Adrenal gland (tissue), 5 donors: ENCODE data around the gene CALM1.

ENCODE experiments used
- POLR2A ChIP-seq, 2 donors: fragments of 450-650 bp; IDR thresholded peaks; one replicate each; pipeline ENCODE4 v1.6.1; 2017; ENCODE audit warnings: antibody characterized with exemption in 2 of 2, mild to moderate bottlenecking in 2 of 2, moderate library complexity in 1 of 2
- TF ChIP-seq, protein P1 (sequence below), 6 experiments: fragments of 450-650 bp in 4 of 6; fragments of 200-600 bp in 2 of 6; sonication (generic) in 1 of 6; IDR thresholded peaks; 1 replicate in 5 of 6; 2 replicates in 1 of 6; pipeline versions ENCODE4 v1.5.1 to v1.8.0; 2016 to 2021; ENCODE audit warnings: antibody characterized with exemption in 6 of 6, mild to moderate bottlenecking in 2 of 6, moderate library complexity in 1 of 6
- donor health status: DM: no; HTN: no; CAD: no.

DNA sequence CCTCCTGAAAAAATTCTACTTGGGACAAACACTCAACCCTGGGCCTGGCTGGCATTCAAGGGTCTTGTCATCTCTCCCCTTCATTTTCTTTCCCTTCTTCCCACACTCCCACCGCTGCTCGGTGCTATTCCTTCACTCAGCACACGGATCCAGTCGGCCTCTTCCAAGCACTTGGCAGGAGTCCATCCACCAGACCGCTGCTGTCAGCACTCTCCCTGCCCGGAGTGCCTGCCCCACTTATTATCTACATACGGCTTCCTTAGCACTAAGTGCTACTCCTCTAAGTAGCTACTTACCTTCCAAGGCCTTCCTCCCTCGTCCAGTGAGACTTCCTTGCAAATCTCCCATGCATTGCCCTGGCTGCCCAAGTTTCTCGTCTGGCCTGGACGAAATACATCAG is 29.8 kb downstream of the CALM1 start:
- TF ChIP-seq, protein P1, sequence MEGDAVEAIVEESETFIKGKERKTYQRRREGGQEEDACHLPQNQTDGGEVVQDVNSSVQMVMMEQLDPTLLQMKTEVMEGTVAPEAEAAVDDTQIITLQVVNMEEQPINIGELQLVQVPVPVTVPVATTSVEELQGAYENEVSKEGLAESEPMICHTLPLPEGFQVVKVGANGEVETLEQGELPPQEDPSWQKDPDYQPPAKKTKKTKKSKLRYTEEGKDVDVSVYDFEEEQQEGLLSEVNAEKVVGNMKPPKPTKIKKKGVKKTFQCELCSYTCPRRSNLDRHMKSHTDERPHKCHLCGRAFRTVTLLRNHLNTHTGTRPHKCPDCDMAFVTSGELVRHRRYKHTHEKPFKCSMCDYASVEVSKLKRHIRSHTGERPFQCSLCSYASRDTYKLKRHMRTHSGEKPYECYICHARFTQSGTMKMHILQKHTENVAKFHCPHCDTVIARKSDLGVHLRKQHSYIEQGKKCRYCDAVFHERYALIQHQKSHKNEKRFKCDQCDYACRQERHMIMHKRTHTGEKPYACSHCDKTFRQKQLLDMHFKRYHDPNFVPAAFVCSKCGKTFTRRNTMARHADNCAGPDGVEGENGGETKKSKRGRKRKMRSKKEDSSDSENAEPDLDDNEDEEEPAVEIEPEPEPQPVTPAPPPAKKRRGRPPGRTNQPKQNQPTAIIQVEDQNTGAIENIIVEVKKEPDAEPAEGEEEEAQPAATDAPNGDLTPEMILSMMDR (IDR thresholded peaks at IDR 0.05): no peak
- TF ChIP-seq POLR2A (IDR thresholded peaks at IDR 0.05): no peak
